EH (cell line): Measurements from ENCODE around the gene KATNIP.

Experiments used
- DNase-seq: peaks from one replicate; pipeline ENCODE4 v3.0.0-alpha.2; 2015; ENCODE audit warnings: low read depth

Gene KATNIP

GRCh38 chr16:27585200-27585599 is 35.3 kb downstream of the KATNIP start:
- no peak for DNase-seq

GRCh38 chr16:27586711-27587110 is 36.8 kb downstream of the KATNIP start:
- no peak for DNase-seq

- no peak for DNase-seq
Measured at GRCh38 chr16:27588057-27588456, 38.1 kb downstream of the KATNIP start.

- no peak for DNase-seq
Measured at GRCh38 chr16:27591837-27592236, 41.9 kb downstream of the KATNIP start.

GRCh38 chr16:27595475-27595874 is 45.5 kb downstream of the KATNIP start:
- DNase-seq, result no peak

GRCh38 chr16:27595993-27596392 is 46.0 kb downstream of the KATNIP start:
- DNase-seq, result no peak

GRCh38 chr16:27596411-27596810 is 46.5 kb downstream of the KATNIP start:
- no peak for DNase-seq

- no peak for DNase-seq
Measured at GRCh38 chr16:27597361-27597760, 47.4 kb downstream of the KATNIP start.

- DNase-seq, result no peak
Measured at GRCh38 chr16:27598220-27598619, 48.3 kb downstream of the KATNIP start.

- DNase-seq, result no peak
Measured at GRCh38 chr16:27598931-27599565, 49.1 kb downstream of the KATNIP start.

- DNase-seq, result no peak
Measured at GRCh38 chr16:27599606-27600005, 49.7 kb downstream of the KATNIP start.
